ENCODE measurements around the gene IFNL4.
"Not testable (repeated sequence)": the region's sequence is repeated elsewhere in the genome, so short reads cannot be mapped to it uniquely, and the experiment has no call there.

DNA sequence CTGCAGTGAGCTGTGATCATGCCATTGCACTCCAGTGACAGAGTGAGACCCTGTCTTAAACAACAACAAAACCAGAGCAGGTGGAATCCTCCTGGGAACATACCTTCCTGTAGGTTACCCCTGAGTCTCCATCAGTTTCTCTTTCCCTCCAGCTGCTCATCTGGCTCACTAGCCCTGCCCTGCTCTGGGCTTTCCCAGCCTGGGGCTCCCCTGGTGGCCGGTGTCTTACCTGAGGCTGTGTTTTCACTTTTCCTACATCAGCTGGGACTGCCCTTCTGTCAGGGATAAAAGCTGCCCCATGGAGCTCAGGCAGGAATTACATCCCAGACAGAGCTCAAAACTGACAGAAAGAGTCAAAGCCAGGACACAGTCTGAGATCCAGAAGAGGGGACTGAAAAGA is 19.4 kb upstream of the IFNL4 start, which contains the start of gene IFNL2:
- TF ChIP-seq POLR2A, EP300 (IDR thresholded peaks at IDR 0.05): not testable (repeated sequence)

Data from tibial nerve (tissue), 3 donors.